Activated T-cell treated with anti-CD3 and anti-CD28 coated beads, Interleukin-2, amount 50 U/mL, for 48 hours (primary cell): Measurements from ENCODE around the gene SSBP2.

Experiments
- DNase-seq, 2 experiments: peaks; one replicate each; pipeline ENCODE4 v3.0.0-alpha.2; 2020

The SSBP2 gene

GRCh38 chr5:81766611-81767010 lies 15.7 kb upstream of the SSBP2 start:
- no peak for DNase-seq

GRCh38 chr5:81763294-81763928 lies 12.5 kb upstream of the SSBP2 start:
- no peak for DNase-seq

- no peak for DNase-seq
Observed at GRCh38 chr5:81762853-81763252, 12.0 kb upstream of the SSBP2 start.

GRCh38 chr5:81762401-81762800 lies 11.5 kb upstream of the SSBP2 start:
- no peak for DNase-seq

GRCh38 chr5:81761970-81762369 lies 11.1 kb upstream of the SSBP2 start:
- no peak for DNase-seq

- no peak for DNase-seq
Observed at GRCh38 chr5:81761270-81761669, 10.4 kb upstream of the SSBP2 start.

GRCh38 chr5:81760521-81760920 lies 9.6 kb upstream of the SSBP2 start:
- DNase-seq: no peak

GRCh38 chr5:81759632-81760005 lies 8.7 kb upstream of the SSBP2 start:
- DNase-seq: no peak

- no peak for DNase-seq
Observed at GRCh38 chr5:81757404-81757803, 6.5 kb upstream of the SSBP2 start.

- no peak for DNase-seq
Observed at GRCh38 chr5:81756016-81756415, 5.1 kb upstream of the SSBP2 start.

- no peak for DNase-seq
Observed at GRCh38 chr5:81755320-81755719, 4.4 kb upstream of the SSBP2 start.

- DNase-seq: no peak
Observed at GRCh38 chr5:81754621-81755020, 3.7 kb upstream of the SSBP2 start.

GRCh38 chr5:81753429-81753828 lies 2.5 kb upstream of the SSBP2 start:
- no peak for DNase-seq

- no peak for DNase-seq
Observed at GRCh38 chr5:81752644-81752963, 1.7 kb upstream of the SSBP2 start.

GRCh38 chr5:81751836-81752643 lies 1.1 kb upstream of the SSBP2 start:
- DNase-seq: no peak

- peak in 1 of 2 experiments; percentile 40 for DNase-seq
Observed at GRCh38 chr5:81750308-81751008, 439 bp downstream of the SSBP2 start.

- DNase-seq: peak; percentile 54 to 68
Observed at GRCh38 chr5:81749561-81750307, 1.2 kb downstream of the SSBP2 start.

GRCh38 chr5:81749192-81749560 lies 1.7 kb downstream of the SSBP2 start:
- DNase-seq: peak in 1 of 2 experiments; percentile 20

- no peak for DNase-seq
Observed at GRCh38 chr5:81748556-81748955, 2.3 kb downstream of the SSBP2 start.

- DNase-seq: no peak
Observed at GRCh38 chr5:81747030-81747429, 3.9 kb downstream of the SSBP2 start.

- DNase-seq: no peak
Observed at GRCh38 chr5:81740758-81741157, 10.1 kb downstream of the SSBP2 start.

- DNase-seq: no peak
Observed at GRCh38 chr5:81739291-81739690, 11.6 kb downstream of the SSBP2 start.

- DNase-seq: no peak
Observed at GRCh38 chr5:81729276-81729675, 21.6 kb downstream of the SSBP2 start.
